HCEC 1CT (cell line): ENCODE data around the gene RPS27A.
A peak's percentile ranks its signal among the peaks of the same experiment; 100 is the strongest.
"Not testable (repeated sequence)": the region's sequence is repeated elsewhere in the genome, so short reads cannot be mapped to it uniquely, and the experiment has no call there.

Experiments
- DNase-seq: peaks from one replicate; pipeline ENCODE4 v3.0.0-alpha.2; 2017

Gene RPS27A

DNA sequence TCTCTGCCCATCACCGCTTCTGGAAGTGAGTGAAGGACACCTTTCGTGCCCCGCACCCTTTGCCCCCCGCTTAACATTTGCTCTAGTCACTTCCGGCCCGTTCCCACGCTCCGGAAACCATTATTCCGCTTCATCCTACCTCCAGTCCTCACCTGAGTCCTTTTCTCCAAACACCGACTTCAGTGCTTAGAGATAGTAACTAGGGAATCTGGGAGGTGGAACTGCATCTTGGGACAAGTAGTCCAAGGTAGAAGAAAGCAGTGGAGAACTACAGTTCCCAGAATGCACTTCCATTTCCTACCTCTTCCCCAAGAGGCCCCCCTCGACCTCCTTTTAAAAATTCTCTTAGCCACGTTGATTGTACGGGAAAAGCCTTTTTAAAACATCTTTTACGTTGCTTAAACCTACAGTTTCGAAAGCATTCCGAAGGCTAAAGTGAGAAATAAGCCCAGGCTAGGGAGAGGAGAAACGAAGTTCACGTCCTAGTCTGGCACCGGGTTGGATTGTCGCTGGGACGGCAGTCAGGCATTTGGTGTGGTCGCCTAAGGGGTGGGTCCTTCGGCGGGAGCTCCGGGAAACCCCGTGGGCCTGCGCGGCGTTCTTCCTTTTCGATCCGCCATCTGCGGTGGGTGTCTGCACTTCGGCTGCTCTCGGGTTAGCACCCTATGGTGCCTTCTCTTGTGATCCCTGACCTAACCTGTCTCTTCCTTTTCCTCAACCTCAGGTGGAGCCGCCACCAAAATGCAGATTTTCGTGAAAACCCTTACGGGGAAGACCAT, at the start of gene RPS27A, which contains the start of gene CLHC1:
Gene RPS27A, plus strand, starts transcription at position 605 of the 779 bp plus-strand sequence. Its CDS starts 137 bp downstream, at position 742.
Gene CLHC1, minus strand, starts transcription at position 210 of the 779 bp plus-strand sequence. CDS start 9,882 bp downstream, outside the sequence.
- DNase-seq: peak; percentile 98

DNA sequence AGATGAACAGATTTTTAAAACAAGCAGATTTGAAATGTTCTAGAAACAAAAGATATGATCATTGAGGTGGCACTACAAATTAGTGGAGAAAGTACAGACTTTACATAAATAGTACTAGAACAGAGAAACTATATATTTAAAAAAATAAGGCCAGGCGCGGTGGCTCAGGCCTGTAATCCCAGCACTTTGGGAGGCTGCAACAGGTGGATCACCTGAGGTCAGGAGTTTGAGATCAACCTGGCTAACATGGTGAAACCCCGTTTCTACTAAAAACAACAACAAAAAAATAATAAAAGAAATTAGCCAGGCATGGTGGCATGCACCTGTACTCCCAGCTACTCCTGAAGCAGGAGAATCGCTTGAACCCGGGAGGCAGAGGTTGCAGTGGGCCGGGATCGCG, 45.7 kb upstream of the RPS27A start:
- DNase-seq: not testable (repeated sequence)

GRCh38 chr2:55191888-55192287, 40.6 kb upstream of the RPS27A start:
- not testable (repeated sequence) for DNase-seq

DNA sequence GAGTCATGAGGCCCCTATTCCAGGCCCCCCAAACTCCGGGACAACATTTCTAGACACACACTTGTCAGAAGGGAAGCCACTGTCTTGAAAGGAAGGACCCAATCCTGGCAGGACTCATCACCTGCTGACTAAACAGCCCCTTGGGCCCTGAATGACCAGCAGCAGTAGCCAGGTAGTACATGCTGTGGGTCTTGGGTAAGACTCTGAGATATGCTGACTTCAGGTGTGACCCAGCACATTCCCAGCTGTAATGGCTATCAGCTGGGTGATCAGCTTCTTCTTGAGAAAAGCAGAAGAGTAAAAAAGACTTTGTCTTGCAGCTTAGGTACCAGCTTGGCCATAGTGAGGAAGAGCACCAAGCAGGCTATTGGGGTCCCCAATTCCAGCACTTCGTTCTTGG, 36.0 kb upstream of the RPS27A start:
- DNase-seq: no peak

DNA sequence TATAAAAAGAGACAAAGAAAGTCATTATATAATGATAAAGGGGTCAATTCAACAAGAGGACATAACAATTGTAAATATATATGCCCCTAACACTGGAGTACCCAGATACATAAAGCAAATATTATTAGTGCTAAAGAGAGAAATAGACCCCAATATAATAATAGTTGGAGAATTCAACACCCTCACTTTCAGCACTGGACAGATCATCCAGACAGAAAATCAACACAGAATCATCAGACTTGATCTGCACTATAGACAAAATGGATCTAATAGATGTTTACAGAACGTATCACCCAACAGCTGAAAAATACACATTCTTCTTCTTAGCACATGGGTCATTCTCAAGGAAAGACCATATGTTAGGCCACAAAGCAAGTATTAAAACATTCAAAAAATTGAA, 32.1 kb upstream of the RPS27A start:
- DNase-seq: no peak

DNA sequence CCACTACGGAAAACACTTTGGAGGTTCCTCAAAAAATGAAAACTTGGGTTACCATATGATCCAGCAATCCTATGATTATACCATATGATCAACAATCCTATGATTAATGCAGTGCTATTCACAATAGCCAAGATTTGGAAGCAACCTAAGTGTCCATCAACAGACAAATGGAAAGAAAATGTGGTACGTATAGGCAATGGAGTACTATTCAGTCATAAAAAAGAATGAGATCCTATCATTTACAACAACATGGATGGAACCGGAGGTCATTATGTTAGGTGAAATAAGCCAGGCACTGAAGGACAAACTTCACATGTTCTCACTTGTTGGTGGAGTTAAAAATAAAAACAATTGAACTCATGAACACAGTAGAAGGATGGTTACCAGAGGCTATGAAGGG, 28.0 kb upstream of the RPS27A start:
- DNase-seq: no peak

- no peak for DNase-seq
Measured at GRCh38 chr2:55204950-55205349, 27.5 kb upstream of the RPS27A start.

DNA sequence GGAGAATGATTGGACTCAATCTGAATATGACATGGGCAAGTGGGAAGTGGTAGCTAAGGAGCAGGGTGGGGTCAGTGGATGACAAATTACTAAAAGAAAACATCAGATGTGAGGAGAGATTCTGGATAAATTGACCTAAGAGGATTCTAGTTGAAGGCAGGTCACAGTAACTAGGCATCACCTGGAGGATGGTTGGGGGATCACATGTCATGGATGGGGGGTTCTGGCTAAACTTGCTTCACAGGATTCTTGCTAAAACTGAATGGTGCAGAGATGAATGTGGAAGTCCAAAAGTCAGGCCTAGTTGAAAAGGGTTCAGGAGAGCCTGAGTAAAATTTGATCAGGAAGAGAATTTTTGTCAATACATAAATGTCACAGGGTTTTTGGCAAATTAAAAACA, 18.7 kb upstream of the RPS27A start:
- no peak for DNase-seq

DNA sequence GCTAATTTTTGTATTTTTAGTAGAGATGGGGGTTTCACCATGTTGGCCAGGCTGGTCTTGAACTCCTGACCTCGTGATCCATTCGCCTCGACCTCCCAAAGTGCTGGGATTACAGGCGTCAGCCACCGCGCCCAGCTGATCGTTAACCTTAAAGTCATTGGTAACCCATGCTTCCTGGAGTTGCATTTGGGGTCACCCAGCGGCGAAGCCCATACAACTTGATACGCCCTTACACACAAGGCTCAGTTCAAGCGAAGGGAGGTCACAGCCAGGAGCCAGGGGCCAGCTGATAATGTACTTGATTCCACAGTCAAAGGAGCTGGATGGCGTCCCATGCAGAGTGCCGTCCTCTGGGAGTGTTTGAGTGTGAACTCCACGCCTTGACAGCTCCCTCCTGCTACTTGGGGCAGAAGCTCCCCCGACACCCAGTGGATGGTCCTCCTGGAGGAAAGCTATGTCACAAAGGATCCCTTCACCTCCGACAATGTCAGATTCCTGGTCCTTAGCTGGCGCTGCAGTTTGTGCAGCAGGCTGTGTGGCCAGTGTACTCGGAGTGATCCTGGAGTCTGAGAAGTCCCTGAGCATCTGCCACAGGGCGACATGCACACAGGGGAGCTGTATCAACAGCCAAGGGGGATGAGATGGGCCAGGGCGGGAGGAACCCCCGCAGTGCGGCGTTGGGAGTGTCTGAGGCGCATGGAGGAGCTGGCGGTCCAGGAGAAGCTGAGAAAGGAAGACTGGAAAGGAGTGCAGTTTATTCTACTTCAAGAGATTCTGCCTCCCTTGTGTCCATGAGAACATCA, 8.3 kb upstream of the RPS27A start:
- DNase-seq: no peak

DNA sequence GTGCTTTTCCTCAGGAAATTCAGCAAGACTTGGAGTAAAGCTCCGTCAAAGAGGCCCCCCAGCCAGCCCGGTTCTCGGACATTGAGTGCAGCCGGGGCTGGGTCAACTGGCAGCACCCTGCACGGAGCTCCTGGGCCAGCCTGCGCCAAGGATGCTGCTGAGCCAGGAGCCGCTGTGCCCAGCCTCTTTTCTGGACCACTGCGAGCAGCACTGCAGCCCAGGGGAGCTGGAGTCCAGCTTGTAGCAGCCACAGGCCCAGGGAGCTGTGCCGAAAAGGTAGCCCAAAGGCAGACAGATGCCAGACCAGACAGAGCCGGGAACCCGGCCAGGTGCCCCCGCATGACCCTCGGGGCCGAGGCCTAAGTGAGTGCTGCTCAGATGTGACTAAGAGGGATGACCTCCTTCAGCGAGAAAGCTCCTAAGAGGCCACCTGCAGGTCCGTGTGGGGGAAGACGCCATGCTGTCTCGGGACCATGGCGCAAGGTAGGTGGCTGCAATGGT, 7.7 kb upstream of the RPS27A start:
- no peak for DNase-seq

DNA sequence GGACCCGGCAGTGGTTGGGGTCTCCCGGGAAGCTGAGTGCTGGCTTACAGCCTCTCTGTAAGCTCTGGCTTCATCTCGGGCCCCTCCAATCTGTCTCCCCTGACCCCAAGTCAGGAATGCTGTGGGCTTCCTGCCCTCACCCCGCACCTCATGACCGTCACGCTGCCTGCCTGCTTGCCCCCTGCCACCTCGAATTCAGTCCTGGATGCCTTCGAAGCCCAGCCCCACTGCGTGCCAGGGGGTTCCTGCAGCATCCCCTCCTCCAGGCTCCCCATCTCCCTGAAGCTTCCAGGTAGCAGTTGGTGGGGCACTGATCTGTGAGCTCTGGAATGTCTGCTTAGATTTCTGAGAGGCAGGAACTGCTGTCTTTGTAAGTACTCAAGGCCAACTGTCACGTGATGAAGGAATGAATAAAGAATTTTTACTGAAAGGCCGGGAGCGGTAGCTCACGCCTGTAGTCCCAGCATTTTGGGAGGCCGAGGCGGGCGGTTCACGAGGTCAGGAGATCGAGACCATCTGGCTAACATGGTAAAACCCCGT, 6.9 kb upstream of the RPS27A start:
- no peak for DNase-seq

DNA sequence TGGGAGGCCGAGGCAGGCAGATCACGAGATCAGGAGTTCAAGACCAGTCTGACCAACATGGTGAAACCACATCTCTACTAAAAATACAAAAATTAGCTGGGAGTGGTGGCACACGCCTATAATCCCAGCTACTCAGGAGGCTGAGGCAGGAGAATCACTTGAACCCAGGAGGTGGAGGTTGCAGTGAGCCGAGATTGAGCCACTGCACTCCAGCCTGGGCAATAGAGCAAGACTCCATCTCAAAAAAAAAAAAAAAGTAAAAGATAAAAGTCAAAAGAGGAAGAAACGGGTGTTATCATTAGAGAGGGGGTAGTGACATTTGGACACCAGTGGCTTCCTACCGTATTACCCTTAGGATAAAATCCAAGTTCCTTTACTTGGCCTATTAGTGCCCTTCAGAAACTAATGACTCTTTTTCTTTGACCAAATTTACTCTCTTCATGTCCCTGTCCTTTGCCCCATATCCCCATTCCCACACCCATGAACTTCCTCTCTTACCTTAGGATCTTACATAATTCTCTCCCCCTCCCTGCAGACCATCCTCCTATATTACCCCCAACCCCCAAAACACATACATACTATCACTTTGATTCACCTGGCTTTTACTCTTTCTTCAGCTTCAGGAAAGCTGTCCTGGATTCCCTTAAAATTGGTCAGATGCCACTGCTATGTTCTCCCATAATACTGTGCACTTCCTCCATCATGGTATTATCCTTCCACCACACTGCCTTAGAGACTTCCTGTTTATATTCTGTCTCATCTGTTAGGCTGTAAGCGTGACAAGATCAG, 4.9 kb upstream of the RPS27A start:
- DNase-seq: peak; percentile 43

DNA sequence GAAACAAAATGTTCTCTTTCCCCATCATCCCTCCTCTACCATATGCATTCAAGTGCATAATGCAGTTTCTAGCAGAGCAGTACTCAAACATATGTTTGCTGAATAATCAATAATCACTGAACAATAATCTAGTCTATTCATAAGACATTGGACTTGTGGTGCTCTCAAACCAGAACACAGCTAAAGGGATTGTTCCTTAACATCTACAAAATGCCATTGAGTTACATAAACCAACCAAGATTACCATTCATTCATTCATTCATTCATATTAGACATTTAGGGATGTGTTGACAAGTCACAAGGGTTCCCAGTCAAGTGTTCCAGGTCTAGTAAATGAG, 4.3 kb upstream of the RPS27A start:
- DNase-seq: no peak

DNA sequence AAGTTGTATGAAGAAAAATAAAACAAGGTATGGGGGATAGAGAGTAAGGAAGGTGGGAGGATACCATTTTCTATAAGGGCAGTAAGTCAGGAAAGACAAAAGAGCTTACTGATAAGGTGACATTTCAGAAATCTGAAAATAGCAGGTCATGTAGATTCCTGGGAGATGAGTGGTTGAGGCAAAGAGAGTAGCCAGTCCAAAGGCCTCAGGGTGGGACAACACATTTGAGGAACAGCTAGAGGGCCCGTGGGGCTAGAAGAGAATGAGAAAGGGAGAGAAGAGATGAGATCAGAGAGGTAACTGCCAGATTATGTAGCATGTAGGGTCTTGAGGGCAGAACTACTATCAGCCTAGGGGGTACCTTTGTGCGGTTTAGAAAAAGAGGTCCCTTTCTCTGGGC, 3.3 kb upstream of the RPS27A start:
- no peak for DNase-seq

GRCh38 chr2:55230551-55230950, 1.9 kb upstream of the RPS27A start:
- no peak for DNase-seq

GRCh38 chr2:55231546-55232083, 873 bp upstream of the RPS27A start:
- DNase-seq: peak; percentile 55

DNA sequence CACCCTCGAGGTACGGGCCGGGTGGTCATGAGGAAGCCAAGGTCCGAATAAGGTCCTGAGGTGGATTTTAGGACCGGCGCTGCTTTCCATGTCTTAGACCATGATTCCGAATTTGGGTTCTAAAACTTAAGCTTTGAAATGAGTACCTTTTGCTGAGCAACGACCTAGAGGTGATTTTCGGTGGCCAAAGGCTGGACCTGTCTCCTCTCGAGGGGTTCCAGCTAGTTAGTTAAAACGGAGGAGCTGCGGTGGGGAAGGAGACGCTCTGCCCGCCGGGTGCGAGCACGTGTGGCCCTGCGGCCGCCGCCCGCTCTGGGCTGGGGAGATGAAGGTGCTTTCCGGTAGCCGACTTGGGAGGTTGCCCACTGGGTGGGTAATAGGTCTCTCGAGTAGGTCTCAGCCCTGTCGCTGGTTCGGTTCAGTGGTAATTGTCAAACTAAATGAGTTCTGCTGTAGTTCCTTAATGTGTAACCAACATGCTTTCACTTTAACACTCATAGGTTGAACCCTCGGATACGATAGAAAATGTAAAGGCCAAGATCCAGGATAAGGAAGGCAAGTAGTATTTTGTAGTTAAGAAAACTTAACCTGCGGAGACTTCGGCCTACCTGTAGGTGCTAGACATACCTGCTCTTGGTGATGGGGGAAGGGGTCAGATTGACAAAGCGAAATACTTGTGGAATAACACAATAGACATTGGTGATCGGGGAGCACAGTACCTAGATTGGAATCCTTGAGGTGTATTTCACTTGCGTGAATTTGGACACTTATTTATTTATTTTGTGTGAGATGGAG, 572 bp downstream of the RPS27A start:
- no peak for DNase-seq

DNA sequence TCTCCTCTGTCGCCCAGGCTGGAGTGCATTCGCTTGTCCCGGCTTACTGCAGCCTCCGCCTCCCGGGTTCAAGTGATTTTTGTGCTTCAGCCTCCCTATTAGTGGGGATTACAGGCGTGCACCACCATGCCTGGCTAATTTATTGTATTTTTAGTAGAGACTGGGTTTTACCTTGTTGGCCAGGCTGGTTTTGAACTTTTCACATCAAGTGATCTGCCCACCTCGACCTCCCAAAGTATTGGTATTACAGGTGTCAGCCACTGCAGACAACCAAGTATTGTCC, 1.1 kb downstream of the RPS27A start:
- no peak for DNase-seq

DNA sequence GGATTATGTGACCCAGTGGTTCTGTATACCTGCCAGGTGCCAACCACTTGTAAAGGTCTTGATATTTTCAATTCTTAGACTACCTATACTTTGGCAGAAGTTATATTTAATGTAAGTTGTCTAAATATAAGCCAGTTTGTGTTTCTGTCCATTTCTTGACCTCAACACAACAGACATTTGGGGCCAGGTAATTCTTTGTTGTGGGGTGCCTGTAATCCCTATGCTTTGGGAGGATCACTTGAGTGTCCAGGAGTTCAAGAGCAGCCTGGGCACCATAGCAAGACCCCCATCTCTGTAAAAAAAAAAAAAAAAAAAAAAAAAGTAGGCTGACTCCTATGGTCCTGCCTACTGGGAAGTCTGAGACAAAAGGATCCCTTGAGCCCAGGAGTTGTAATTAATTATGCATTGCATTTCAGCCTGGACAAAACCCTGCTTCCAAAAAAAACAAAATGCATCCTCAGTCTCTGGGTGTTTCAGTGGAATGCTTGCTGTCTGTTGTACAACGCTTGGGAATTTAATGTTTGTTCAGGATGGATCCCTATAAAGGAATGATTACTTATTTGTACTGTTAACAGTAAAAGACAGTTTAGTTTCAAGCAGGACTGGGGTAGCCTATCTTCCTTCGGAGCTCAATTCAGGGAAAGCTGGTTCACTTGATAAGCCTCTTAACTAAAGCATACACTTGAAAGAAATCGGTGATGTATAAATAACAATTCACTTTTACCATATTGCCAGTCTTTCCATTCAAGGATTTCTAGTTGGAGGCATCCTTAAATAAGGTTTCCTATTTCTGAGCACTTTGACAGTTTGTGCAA, 3.4 kb downstream of the RPS27A start:
- no peak for DNase-seq

GRCh38 chr2:55236992-55237543, 4.6 kb downstream of the RPS27A start:
- DNase-seq: no peak
